ENCODE measurements around the gene MGAT3.

DNA sequence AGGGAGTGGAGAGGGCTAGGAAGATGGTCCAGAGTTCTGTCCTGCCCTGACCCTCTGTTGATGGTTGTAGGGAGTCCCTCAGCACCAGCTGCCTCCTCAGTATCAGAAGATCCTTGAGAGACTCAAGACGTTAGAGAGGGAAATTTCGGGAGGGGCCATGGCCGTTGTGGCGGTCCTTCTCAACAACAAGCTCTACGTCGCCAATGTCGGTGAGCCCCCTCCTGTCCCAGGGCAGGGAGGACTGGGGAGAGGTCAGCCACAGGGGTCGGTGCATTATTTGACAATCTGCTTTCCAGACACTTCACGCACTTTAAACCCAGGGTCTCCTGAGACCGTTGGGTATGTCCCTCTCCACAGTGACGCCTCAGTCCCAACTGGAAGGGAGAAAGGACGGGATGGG is 39.2 kb upstream of the MGAT3 start:
- TF ChIP-seq, protein P1, sequence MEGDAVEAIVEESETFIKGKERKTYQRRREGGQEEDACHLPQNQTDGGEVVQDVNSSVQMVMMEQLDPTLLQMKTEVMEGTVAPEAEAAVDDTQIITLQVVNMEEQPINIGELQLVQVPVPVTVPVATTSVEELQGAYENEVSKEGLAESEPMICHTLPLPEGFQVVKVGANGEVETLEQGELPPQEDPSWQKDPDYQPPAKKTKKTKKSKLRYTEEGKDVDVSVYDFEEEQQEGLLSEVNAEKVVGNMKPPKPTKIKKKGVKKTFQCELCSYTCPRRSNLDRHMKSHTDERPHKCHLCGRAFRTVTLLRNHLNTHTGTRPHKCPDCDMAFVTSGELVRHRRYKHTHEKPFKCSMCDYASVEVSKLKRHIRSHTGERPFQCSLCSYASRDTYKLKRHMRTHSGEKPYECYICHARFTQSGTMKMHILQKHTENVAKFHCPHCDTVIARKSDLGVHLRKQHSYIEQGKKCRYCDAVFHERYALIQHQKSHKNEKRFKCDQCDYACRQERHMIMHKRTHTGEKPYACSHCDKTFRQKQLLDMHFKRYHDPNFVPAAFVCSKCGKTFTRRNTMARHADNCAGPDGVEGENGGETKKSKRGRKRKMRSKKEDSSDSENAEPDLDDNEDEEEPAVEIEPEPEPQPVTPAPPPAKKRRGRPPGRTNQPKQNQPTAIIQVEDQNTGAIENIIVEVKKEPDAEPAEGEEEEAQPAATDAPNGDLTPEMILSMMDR (IDR thresholded peaks at IDR 0.05) = no peak
- no peak for TF ChIP-seq POLR2A (IDR thresholded peaks at IDR 0.05)

Data from uterus (tissue), 2 donors.